PC-3 (cell line): Measurements from ENCODE around the gene SELPLG. TPM values are rescaled to one million over a fixed set of nuclear protein-coding genes. Genes with fewer than 3 reads are reported as not detected.

Source experiments
- ATAC-seq: fragments of 200-7000 bp; cut with Tn5 transposase; 2 replicates; pipeline ENCODE4 v1.9.1; 2020; ENCODE audit warnings: mild to moderate bottlenecking, moderate library complexity
- BruUV-seq: library from RNA; stranded (reverse); fragments of 400-500 nt; replicated peaks from 2 replicates; lab custom pipeline; 2021; lab: Mats Ljungman, UMichigan
- CTCF ChIA-PET: fragments of 300-600 bp; sonication (Branson Sonifier 250); formaldehyde crosslinking; loops from one replicate; lab custom pipeline; 2022; ENCODE audit warnings: antibody characterized with exemption; lab: Charles Lee
- POLR2A ChIA-PET: fragments of 300-600 bp; sonication (Branson Sonifier 250); formaldehyde crosslinking; loops from one replicate; lab custom pipeline; 2022; ENCODE audit warnings: antibody characterized with exemption; ENCODE audit not compliant: unreplicated experiment; lab: Charles Lee
- DNase-seq: peaks from one replicate; pipeline ENCODE4 v3.0.0-alpha.2; 2015
- H2AFZ ChIP-seq: fragments of 300-600 bp; sonication (generic); 2 replicates; pipeline ENCODE4 v1.6.0; 2016; ENCODE audit warnings: antibody characterized with exemption, low read length
- H3F3A ChIP-seq: fragments of 300-600 bp; sonication (generic); one replicate; pipeline ENCODE4 v1.6.0; 2017; ENCODE audit warnings: antibody characterized with exemption, low read length, control low read depth, mild to moderate bottlenecking; ENCODE audit not compliant: unreplicated experiment
- H3K27ac ChIP-seq: fragments of 300-600 bp; sonication (generic); 2 replicates; pipeline ENCODE4 v1.5.1; 2016; ENCODE audit warnings: mild to moderate bottlenecking, low read length
- H3K27me3 ChIP-seq: fragments of 300-600 bp; sonication (generic); 2 replicates; pipeline ENCODE4 v1.6.1; 2016; ENCODE audit warnings: low read length, mixed read lengths
- H3K36me3 ChIP-seq: fragments of 300-600 bp; sonication (generic); 2 replicates; pipeline ENCODE4 v1.6.1; 2016; ENCODE audit warnings: low read depth, mixed run types, low read length, mixed read lengths
- H3K4me1 ChIP-seq: fragments of 300-600 bp; sonication (generic); 2 replicates; pipeline ENCODE4 v1.5.1; 2016; ENCODE audit warnings: low read length; ENCODE audit not compliant: insufficient read depth
- H3K4me2 ChIP-seq: fragments of 300-600 bp; sonication (generic); 2 replicates; pipeline ENCODE4 v1.6.0; 2016; ENCODE audit warnings: low read length
- H3K4me3 ChIP-seq: fragments of 300-600 bp; sonication (generic); 2 replicates; pipeline ENCODE4 v1.5.1; 2016; ENCODE audit warnings: mild to moderate bottlenecking, low read length, mixed read lengths
- H3K79me2 ChIP-seq: fragments of 300-600 bp; sonication (generic); 2 replicates; pipeline ENCODE4 v1.6.1; 2017; ENCODE audit warnings: low read length, mixed read lengths
- H3K9ac ChIP-seq: fragments of 300-600 bp; sonication (generic); 2 replicates; pipeline ENCODE4 v1.6.0; 2016; ENCODE audit warnings: mild to moderate bottlenecking, low read length
- H3K9me2 ChIP-seq: fragments of 300-600 bp; sonication (generic); replicated peaks from 2 replicates; pipeline ENCODE4 v1.6.1; 2016; ENCODE audit warnings: mixed run types, low read length, mixed read lengths
- H3K9me3 ChIP-seq: fragments of 300-600 bp; sonication (generic); 2 replicates; pipeline ENCODE4 v1.6.1; 2016; ENCODE audit warnings: low read length, mixed read lengths
- H4K20me1 ChIP-seq: fragments of 300-600 bp; sonication (generic); 2 replicates; pipeline ENCODE4 v1.6.1; 2016; ENCODE audit warnings: low read length, mixed read lengths
- EZH2 ChIP-seq: fragments of 300-600 bp; sonication (generic); IDR thresholded peaks from one replicate; pipeline ENCODE4 v1.6.1; 2017; ENCODE audit warnings: antibody characterized with exemption, mild to moderate bottlenecking, low read length; ENCODE audit not compliant: unreplicated experiment
- EZH2phosphoT487 ChIP-seq: fragments of 300-600 bp; sonication (generic); IDR thresholded peaks from 2 replicates; pipeline ENCODE4 v1.6.1; 2018; ENCODE audit warnings: mild to moderate bottlenecking, antibody characterized with exemption, low read length, borderline replicate concordance
- intact Hi-C: fragments of 100-400 bp; cut with micrococcal nuclease; formaldehyde crosslinking; loops from 2 replicates; pipeline ENCODE4 v1.9.0; 2023
- total RNA-seq: library from RNA; depleted of rRNA; stranded (reverse); fragments of >200 nt; gene quantifications from 2 replicates; pipeline ENCODE4 v1.2.3, GENCODE V29; 2014
- TF ChIP-seq, protein P1 (sequence below): fragments of 300-600 bp; sonication (generic); conservative IDR thresholded peaks from 2 replicates; pipeline ENCODE4 v1.5.1; 2017; ENCODE audit warnings: antibody characterized with exemption, low read depth, mild to moderate bottlenecking, low read length

SELPLG gene
- total RNA-seq, 1 experiment from 2014 or later, result 0.73 TPM

DNA sequence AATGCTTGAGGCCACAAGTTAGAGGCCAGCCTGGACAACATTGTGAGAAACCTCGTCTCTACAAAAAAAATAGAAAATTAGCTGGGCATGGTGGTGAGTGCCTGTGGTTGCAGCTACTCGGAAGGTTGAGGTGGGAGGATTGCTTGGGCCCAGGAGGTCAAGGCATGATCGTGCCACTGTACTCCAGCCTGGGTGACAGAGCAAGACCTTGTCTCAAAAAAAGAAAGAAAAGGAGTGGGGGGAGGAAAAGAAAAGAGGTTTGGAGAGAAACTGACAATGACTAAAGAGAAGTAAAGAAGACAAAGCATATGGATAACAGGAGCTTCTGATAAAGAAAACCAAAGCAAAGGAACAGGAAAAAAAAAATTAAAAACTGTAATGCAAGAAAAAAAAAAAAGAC, 37.4 kb upstream of the SELPLG start:
- H3K79me2 ChIP-seq, result peaks cover 85% of the 10 kb centered on the region
- no peaks in the 10 kb centered on the region for H3K9me3 ChIP-seq
- no peaks in the 10 kb centered on the region for H3K9me2 ChIP-seq
- POLR2A ChIA-PET, result interaction anchor here (0.6 kb wide), 2 partner anchors 29 to 54 kb away, joined by 3 read pairs; no protein-coding TSS in a partner anchor
- H3K27ac ChIP-seq, result no peak overlapping the region
- BruUV-seq, result no TSS peak
- peaks cover 24% of the 10 kb centered on the region for H3K36me3 ChIP-seq
- no peak overlapping the region for H3K9ac ChIP-seq
- TF ChIP-seq, protein P1, sequence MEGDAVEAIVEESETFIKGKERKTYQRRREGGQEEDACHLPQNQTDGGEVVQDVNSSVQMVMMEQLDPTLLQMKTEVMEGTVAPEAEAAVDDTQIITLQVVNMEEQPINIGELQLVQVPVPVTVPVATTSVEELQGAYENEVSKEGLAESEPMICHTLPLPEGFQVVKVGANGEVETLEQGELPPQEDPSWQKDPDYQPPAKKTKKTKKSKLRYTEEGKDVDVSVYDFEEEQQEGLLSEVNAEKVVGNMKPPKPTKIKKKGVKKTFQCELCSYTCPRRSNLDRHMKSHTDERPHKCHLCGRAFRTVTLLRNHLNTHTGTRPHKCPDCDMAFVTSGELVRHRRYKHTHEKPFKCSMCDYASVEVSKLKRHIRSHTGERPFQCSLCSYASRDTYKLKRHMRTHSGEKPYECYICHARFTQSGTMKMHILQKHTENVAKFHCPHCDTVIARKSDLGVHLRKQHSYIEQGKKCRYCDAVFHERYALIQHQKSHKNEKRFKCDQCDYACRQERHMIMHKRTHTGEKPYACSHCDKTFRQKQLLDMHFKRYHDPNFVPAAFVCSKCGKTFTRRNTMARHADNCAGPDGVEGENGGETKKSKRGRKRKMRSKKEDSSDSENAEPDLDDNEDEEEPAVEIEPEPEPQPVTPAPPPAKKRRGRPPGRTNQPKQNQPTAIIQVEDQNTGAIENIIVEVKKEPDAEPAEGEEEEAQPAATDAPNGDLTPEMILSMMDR, result no peak
- TF ChIP-seq EZH2phosphoT487 (no peak), EZH2 (no peak)
- ATAC-seq (no peak), DNase-seq (no peak)
- CTCF ChIA-PET, result no interaction called here
- no peak overlapping the region for H2AFZ ChIP-seq
- no peaks in the 10 kb centered on the region for H3K27me3 ChIP-seq
- no peak overlapping the region for H3K4me3 ChIP-seq
- no peaks in the 10 kb centered on the region for H3F3A ChIP-seq
- no peaks in the 10 kb centered on the region for H4K20me1 ChIP-seq
- H3K4me2 ChIP-seq, result no peak overlapping the region
- no peaks in the 10 kb centered on the region for H3K4me1 ChIP-seq
- intact Hi-C loops, result no loop called here

GRCh38 chr12:108670066-108670631, 36.5 kb upstream of the SELPLG start:
- H3K27me3 ChIP-seq, result no peaks in the 10 kb centered on the region
- H3K79me2 ChIP-seq, result peaks cover 84% of the 10 kb centered on the region
- no peak overlapping the region for H3K27ac ChIP-seq
- no peak overlapping the region for H3K4me2 ChIP-seq
- TF ChIP-seq, protein P1, result no peak
- no peak for TF ChIP-seq EZH2phosphoT487
- no peak for TF ChIP-seq EZH2
- no peaks in the 10 kb centered on the region for H3K9me3 ChIP-seq
- peaks cover 19% of the 10 kb centered on the region for H3K36me3 ChIP-seq
- H3K9ac ChIP-seq, result no peak overlapping the region
- H3K4me1 ChIP-seq, result peaks cover 3% of the 10 kb centered on the region; the same call in 1 of the 2 replicates
- ATAC-seq (no peak), DNase-seq (no peak)
- H2AFZ ChIP-seq, result no peak overlapping the region
- no TSS peak for BruUV-seq
- no peaks in the 10 kb centered on the region for H3K9me2 ChIP-seq
- no peaks in the 10 kb centered on the region for H4K20me1 ChIP-seq
- H3K4me3 ChIP-seq, result no peak overlapping the region
- CTCF ChIA-PET, result no interaction called here
- intact Hi-C loops, result no loop called here
- POLR2A ChIA-PET, result interaction anchor here (0.6 kb wide), 1 partner anchor 55 kb away, joined by 3 read pairs; no protein-coding TSS in a partner anchor
- no peaks in the 10 kb centered on the region for H3F3A ChIP-seq

GRCh38 chr12:108668542-108668941, 34.8 kb upstream of the SELPLG start:
- CTCF ChIA-PET, result no interaction called here
- Histone ChIP-seq H3K79me2 (peaks cover 92% of the 10 kb centered on the region), H3K27me3 (no peaks in the 10 kb centered on the region), H3K9me2 (no peaks in the 10 kb centered on the region), H2AFZ (no peak overlapping the region), H3K4me1 (peaks cover 13% of the 10 kb centered on the region), H3K9ac (no peak overlapping the region), H3K9me3 (no peaks in the 10 kb centered on the region), H3K4me3 (no peak overlapping the region), H4K20me1 (0 out of 2 replicates have a peak, but pooled peaks cover 5% of the 10 kb centered on the region), H3K27ac (no peak overlapping the region), H3K4me2 (no peak overlapping the region), H3F3A (no peaks in the 10 kb centered on the region), H3K36me3 (peaks cover 17% of the 10 kb centered on the region; the same call in 1 of the 2 replicates)
- no peak for ATAC-seq
- intact Hi-C loops, result loop anchor here (10.0 kb wide), 1 partner anchor 286 kb away; no protein-coding TSS in a partner anchor
- TF ChIP-seq EZH2phosphoT487, result no peak
- TF ChIP-seq, protein P1, result no peak
- no peak for DNase-seq
- POLR2A ChIA-PET, result no interaction called here
- BruUV-seq, result no TSS peak
